Measurements from ENCODE around the gene SPCS3.
A peak's percentile ranks its signal among the peaks of the same experiment; 100 is the strongest.
"Not testable (repeated sequence)": the region's sequence is repeated elsewhere in the genome, so short reads cannot be mapped to it uniquely, and the experiment has no call there.

SPCS3 gene

DNA sequence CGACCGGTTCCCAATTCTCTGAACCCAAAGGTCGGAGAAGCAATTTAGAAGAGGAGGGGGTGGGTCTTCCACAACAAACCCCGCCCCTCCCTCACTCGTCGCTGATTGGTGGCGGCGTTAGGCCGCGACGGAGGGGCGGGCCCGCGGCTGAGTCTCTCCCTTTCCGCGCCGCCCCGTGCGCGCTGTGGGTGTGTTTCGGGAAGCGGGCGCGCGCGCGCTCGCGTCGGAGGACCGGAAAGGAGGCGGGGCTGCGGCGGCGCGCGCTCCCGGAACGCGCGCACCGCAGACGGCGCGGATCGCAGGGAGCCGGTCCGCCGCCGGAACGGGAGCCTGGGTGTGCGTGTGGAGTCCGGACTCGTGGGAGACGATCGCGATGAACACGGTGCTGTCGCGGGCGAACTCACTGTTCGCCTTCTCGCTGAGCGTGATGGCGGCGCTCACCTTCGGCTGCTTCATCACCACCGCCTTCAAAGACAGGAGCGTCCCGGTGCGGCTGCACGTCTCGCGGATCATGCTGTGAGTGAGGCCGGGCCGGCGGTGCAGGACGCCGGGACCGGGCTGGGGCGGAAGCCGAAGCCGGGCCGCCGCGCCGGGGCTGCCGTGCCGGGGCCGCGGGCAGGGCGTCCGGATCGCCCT lies at the start of gene SPCS3:
TSS of gene SPCS3 (plus strand) at position 263 of the 636 bp plus-strand sequence. CDS start at position 374, 111 bp downstream.
- peak; percentile 95 for DNase-seq

DNA sequence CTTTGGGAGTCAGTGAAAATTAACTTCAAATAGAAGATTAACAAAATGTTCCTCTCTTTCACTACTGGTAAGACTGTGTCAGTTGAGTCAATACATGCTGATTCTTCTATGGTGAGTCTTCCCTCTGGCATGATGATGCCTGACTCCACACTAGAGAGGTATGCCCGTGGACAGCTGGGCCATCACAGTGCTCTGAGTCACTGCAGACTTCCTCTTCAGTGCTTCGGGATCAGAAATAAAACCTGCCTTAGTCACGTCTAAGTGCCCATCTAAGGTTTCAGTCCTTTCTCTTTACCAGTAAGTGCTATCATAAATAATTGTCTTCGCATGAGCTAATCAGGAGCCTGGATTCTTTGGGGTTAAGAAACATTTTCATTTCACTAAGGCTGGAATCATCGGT lies 49.1 kb upstream of the SPCS3 start:
- no peak for DNase-seq

DNA sequence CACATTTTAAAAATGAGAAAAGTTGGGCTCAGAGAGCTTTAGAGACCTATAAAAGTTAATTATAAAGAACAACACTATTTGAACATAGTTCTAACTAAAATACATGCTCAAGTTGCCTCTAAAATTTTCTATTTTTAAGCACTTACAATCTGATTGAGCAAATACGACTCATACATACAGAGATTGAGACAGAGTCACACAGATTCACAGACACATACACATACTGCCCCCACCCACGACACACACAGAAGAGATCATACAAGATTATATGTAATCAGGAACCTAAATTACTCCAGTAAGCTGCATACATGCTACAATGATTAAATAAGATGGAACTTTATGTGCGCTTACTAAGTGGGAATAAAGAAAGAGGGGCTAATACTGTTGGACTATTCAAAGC lies 48.0 kb upstream of the SPCS3 start:
- DNase-seq = no peak

DNA sequence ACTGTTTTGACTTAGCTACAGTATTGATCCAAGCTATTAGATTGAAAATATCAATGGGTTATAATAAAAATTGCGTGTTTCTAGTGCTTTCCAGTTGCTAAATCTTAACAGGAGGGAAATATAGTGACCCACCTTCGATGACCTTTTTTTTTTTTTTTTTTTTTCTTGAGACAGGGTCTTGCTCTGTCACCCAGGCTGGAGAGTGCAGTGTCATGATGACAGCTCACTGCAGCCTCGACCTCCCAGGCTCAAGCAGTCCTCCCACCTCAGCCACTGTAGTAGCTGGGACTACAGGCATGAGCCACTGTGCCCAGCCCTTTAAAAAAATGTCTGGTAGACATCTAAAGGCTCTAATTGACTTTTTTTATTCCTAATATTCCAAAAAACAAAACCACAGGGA lies 47.0 kb upstream of the SPCS3 start:
- no peak for DNase-seq

DNA sequence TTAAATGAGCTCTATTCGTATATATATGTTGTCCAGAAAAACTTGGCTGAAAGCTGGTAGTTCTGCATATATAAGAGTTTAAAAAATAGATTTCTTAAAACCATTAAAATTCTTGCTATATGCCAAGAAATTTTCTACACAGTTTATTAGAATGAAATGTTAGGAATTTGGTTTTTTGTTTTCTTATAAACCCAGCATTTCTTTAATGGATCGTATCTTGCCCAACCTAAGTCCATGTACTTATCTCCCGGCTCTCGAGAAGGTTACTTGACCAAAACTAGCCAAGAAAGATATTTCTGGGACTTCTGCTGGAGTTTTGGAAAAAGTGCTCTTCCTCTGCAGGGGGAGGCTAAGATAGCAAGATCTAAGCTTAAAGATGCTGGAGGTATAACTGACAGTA lies 46.0 kb upstream of the SPCS3 start:
- no peak for DNase-seq

DNA sequence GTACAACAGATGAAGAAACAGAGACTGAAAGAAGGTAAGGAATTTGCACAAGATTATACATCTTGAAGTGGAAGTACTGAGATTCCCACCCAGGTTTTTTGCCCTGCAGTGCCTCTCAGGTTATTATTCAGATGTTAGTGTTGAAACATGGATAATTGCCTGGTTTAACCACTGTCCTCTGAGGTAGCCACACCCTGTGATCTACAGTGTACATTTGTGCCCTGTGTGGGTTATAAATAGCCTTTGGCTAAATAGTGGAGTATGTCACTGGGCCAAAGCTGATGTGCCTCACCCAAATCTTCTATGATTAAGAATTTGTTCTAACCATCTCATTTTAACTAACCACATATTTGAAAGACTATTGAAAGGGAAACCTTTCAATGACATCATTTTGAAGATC lies 45.3 kb upstream of the SPCS3 start:
- DNase-seq = no peak

DNA sequence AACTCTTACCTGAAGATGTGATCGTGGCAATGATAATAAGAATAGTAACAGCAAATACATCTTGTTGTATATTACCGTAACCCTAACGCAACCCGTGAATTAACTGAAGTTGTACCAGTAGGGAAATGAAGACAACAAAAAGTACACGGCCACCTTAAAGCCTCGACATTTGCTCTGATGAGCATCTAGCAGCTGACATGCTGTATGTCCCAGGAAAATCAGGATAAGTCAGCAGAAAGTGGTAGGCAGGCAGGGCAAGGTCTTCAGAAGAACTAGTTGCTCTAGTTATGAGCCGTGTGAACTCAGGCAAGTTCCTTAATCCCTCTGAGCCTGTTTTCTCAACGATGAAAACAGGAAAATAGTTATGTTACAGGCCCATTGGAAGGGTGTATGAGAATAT lies 43.1 kb upstream of the SPCS3 start:
- DNase-seq = no peak

DNA sequence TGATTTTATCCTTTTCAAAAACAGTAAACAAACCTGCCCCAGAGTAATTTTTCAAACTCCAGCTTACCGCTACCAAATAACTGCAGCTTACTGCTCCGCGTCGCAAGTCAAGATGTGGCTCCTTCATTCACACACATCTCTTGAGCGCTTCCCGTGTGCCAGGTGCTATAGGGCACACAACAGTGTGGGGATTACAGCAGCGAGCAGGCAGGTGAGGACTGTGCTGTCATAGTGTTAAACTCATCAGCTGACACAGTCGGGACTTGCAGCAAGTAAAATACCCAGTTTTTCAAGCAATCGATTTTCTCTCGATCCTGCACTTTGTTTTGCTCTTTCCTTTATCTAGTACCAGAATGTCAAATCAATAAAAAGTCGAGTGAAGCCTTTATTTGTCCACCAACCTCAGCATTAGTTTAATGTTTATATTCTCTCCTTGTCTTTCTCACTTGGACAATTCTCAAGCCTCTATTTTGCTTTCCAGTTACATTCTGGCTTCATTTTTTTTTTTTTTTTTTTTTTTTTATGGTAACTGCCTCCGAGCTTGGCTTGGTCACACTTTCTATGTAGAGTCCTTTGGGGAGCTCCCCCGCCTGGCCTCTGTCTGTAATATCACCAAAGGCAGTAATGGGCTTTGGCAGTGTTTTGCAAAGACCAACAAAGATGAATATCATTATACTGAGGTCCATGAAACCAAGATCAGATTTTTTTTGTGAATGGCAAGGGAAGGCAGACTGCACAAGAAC lies 42.4 kb upstream of the SPCS3 start:
- no peak for DNase-seq

DNA sequence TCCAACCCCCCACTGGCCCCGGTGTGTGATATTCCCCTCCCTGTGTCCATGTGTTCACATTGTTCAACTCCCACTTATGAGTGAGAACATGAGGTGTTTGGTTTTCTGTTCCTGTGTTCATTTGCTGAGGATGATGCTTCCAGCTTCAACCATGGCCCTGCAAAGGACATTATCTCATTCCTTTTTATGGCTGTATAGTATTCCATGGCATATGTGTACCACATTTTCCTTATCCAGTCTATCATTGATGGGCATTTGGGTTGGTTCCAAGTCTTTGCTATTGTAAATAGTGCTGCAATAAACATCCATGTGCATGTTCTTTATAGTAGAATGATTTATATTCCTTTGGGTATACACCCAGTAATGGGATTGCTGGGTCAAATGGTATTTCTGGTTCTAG lies 40.2 kb upstream of the SPCS3 start:
- not testable (repeated sequence) for DNase-seq

DNA sequence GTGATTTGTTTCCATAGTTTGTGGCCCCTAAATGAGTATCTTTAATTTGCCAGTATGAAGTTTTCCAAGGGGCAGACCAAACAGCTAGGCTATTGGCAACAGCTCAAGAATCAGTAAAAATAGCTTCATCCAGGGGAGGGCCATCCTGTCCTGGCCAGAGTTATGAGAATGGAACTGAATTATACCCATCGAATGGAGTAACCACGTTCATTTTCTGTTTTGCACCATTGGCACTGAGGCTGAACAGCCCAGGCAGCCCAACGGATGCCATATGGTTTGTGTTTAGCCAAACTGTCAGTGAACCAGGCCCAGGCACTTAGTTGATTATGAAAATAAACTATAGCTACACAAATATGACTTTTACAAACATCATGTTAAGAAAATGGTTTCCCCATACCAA lies 33.0 kb upstream of the SPCS3 start:
- no peak for DNase-seq

DNA sequence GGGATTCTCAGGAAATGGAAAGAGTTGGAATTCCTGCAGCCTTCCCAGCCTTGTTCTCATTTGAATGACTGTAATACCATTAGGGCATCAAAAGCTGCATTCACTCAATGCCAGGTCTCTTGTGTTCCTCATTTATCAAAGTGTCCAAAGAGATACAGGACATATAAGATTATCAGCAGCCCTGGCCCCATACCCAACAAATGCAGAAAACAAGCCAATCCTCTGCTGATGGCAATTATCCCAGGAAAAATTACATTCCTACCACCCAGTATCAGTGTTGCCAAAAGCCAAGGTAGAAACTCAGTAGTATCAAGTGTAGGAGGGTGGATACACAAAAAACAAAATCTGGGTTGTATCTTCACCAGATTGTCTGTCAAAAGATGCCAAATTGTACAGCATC lies 32.2 kb upstream of the SPCS3 start:
- no peak for DNase-seq

DNA sequence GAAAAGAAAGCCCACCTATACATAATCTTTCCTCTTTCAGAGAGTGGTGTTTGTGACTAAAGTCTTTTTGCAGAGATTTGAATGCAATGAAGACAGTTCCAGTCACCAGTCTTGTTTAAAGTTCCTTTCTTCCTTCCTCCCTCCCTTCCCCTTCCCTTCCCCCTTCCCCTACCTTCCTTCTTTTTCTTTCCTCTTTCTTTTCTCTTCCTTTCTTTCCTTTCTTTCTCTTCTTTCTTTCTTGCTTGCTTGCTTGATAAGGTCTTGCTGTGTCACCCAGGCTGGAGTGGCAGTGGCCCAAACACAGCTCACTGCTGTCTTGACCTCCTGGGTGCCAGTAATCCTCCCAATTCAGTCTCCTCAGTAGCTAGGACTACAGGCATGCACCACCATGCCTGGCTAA lies 31.7 kb upstream of the SPCS3 start:
- no peak for DNase-seq

DNA sequence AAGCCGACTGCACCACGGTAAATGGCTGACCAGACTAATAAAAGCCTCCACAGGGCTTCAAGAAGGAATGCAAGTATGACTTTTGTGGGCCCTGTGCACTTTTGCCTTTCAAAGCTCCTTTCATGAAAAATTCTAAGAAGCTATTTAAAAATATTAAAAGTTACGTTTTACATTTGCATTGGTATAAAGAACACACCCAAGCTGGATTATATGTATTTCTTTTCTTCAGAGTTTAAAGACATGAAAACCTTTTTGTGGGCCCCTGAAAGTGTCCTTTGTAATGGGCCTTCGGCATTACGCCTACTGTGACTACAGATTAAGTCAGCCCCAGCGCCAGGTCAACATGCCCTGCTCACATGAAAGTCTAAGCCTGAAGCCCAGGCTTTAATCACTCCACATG lies 30.2 kb upstream of the SPCS3 start:
- no peak for DNase-seq

DNA sequence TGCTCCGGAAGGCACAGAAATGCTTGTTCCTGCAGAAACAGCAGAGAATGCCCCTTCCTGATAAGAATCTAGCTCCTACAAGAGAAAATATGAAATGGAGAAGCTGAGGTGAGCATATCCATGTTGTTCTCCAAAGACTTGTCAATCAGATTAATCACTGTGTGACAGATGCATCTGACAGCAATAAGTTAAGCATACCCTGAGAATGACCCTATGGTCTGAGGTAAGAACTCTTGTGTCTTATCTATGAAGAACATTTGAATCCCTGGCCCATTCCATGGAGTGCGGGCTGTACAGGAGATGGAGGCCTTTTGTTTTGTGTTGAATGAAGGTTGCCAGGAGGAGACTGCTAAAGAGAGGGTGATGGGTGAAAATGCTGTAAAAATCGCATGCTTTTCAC lies 29.2 kb upstream of the SPCS3 start:
- DNase-seq = no peak

DNA sequence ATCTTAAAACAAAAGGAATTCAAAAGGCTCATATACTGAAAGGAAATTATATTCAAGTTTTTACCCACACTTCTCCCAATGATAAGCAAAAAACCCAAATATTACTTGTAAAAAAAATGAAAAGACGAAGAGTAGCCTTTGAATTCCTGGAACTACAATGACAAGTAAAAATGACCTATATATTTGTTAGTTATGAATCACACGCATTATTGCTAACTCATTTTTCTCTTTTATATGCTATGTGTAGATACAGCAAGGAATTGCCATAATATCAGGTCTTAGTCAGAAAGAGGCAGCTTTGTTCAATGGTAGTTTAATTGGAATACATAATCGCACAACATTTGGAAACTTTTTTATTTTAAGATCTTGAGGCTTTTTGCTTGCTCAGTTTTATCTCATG lies 28.0 kb upstream of the SPCS3 start:
- no peak for DNase-seq

DNA sequence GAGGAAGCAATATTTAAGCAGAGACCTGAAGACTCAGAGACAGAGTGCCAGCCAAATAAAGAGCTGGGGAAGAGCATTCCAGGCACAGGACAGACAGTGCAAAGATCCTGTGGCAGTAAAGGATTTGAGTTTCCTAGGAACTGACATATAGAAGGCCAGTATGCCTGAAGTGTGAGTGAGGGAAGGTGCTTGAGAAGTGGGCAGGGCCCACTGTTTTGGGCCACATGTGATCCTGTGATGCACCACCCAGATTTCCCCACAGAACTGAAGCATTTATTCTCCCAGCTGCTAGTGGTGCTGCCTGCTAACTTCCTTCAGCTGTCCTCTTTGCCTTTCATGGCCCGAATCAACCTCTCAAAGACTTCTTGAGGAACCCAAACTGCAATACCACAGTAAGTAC lies 26.8 kb upstream of the SPCS3 start:
- DNase-seq = no peak

DNA sequence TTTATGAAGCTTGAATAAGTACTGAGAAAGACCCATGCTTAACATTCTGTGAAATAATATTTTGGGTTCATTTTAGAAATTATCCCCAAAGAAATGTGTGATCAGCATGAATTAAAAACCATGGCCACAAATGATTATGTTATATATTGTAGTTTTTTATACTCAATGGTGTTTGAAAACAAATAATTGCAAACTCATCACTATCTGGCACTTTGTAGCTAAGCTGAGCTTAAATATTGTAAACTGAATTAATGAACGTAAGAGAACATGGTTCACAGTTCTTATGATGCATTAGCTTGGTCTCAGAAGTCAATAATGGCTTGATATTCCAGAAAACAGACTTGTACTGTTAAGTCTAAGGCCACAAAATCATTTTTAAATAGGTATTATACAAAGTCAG lies 26.1 kb upstream of the SPCS3 start:
- DNase-seq = no peak

DNA sequence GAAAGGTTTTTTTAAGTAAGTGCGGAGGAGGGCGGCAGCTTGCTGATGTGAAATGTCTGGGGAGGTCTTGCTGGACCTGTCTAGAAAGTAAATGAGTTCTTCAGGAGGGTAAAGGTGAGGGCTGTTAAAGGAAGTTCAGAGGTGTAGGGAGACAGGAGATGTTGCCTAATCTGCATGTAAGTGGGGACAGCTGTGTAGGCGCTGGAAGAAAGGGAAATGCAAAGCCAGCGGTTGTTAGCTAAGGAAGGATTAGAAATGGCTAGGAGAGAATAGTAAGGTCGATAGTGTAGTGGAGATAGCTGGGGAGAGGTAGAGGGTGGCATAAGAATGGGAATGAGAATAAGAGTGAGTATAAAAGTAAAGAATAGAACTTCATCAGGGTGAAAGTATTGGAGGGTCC lies 23.9 kb upstream of the SPCS3 start:
- not testable (repeated sequence) for DNase-seq

DNA sequence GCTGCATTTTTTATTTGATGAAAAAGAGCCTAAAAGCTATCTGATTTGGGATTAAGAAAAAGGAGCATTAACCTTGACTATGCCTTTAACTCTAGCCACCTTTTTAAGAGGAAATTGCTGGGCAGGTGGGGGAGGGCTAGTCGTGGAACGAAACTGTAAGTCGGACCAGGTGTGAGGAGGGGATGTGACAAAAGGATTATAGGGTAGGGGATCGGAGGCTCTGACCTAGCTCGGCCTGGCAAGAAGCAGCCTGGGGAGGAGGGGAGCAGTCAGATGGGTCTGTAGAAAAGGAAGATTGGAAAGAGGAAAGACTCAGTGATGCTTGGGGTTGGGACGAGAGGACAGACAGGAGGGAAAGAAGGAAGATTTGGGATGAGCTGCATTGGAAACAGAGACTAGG lies 21.1 kb upstream of the SPCS3 start:
- no peak for DNase-seq

DNA sequence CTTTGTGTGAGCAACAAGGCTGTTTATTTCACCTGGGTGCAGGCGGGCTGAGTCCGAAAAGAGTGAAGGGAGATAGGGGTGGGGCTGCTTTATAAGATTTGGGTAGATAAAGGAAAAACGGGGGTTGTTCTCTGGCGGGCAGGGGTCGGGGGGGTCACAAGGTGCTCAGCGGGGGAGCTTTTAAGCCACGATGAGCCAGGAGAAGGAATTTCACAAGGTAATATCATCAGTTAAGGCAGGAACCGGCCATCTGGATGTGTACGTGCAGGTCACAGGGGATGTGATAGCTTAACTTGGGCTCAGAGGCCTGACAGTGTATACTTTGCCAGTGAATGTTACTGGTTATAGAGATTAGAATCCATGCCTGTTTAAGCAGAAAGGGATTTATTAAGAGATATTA lies 19.7 kb upstream of the SPCS3 start:
- no peak for DNase-seq

DNA sequence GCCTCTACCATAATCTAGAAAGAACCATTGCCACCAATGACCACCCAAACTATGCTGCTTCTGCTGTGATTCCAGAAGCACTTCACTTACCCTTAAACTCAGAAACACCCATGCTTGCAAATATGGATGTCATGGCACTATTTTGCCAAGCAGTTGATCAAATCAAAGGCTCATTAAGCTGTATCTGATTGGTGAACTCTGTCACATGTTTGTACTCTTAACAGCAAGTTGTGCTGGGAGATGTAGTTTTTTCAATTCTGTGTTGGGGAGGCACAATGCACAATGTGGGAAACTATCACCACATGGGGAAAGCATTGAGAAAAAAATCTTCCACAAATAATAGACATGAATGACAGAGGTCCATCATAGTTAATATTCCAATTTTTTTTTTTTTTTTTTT lies 19.2 kb upstream of the SPCS3 start:
- DNase-seq = no peak

DNA sequence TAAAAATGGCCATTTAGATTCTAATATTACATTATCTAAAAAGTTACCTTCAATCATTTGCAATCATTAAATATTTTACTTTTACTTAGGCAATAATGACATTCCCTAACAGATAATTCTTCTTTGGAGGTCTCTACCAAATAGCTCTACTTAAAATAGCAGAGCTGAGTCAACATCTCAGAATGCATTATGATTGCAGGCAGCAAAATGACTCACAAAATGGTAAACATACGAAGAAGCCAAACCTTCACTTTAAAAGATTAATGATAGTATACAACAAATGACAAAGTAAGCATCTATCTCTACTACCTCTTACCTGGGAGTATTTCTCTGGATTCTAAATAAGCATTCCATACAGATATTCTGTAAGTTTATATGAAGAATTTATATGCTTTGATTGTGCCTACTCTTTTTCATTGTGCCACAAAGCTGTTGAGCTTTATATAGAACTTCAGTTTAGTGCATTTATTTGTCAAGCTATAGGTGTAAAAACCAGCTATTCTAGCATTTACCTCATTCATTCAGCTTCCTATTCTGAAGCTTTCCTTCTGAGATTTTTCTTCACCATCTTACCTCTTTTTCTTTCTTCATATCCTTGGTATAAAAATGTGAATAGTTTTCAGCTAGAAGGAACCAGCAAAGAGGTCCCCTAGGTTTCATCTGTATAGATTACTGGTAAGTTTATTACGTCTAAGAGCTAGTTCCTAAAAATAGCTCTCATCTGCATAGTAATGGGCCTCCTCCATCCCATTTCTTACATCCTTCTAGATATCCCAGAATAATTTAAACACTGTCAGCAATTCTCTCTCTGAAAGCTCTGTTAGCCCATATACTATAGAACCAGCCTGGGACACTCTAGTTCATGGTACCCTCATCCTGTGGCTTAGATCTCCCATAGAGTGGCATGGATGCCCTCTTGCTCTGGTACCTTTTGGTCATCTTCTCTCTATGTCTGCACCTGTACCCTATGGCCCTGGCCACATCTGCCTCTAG lies 17.2 kb upstream of the SPCS3 start:
- DNase-seq = no peak

DNA sequence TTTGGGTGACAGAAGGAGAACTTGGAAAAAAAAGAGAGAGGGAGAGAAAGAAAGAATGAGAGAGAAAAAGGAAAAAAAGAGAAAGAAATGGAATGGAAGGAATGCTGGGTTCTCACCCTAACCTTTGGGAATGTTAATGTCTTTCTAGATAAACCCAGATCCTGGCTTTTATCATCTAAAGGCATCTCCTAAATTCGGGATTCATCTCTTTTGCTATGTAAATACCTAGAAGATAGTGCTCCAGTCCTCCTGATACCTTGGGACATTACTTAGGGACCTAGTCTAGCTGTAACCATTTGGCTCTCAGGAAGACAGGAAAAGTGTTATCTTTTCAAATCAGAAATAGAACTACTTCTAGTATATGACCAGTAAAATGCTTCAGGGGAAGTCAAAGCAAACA lies 15.8 kb upstream of the SPCS3 start:
- no peak for DNase-seq

Data from activated CD8-positive, alpha-beta memory T cell treated with anti-CD3 and anti-CD28 coated beads, Interleukin-2, amount 50 U/mL, for 48 hours (primary cell).